ENCODE results near the gene ZNF18.

ZNF18 gene

GRCh38 chr17:12034538-12034937 lies 37.3 kb upstream of the ZNF18 start:
- no peak overlapping the region for H3K4me3 ChIP-seq (ENCODE audit: low read length)
- peaks cover 41% of the 10 kb centered on the region for H3K79me2 ChIP-seq (ENCODE audit: low read length)
- H3K4me2 ChIP-seq (ENCODE audit: low read depth, low read length) = no peak overlapping the region
- H3K9ac ChIP-seq (ENCODE audit: low read length) = no peak overlapping the region
- no peaks in the 10 kb centered on the region for H3F3A ChIP-seq (ENCODE audit: insufficient read depth, low read length)
- no peaks in the 10 kb centered on the region for H3K9me2 ChIP-seq (replicated peaks; ENCODE audit: insufficient read depth, low read length)
- DNase-seq = no peak
- H3K4me1 ChIP-seq (ENCODE audit: low read length) = no peaks in the 10 kb centered on the region
- no peak overlapping the region for H3K27ac ChIP-seq (ENCODE audit: low read length)
- no peaks in the 10 kb centered on the region for H4K20me1 ChIP-seq (ENCODE audit: insufficient read depth, low read length)
- no peaks in the 10 kb centered on the region for H3K36me3 ChIP-seq (replicated peaks; ENCODE audit: insufficient read depth, low read length)
- H3K9me3 ChIP-seq (replicated peaks; ENCODE audit: insufficient read depth, low read length) = no peaks in the 10 kb centered on the region
- H3K27me3 ChIP-seq (replicated peaks; ENCODE audit: insufficient read depth, low read length) = no peaks in the 10 kb centered on the region
- TF ChIP-seq CTCF (IDR thresholded peaks at IDR 0.05; ENCODE audit: low read length) = no peak
- TF ChIP-seq EZH2 (optimal IDR thresholded peaks at IDR 0.05; ENCODE audit: low read depth, low read length) = no peak
- TF ChIP-seq EZH2phosphoT487 (IDR thresholded peaks at IDR 0.05; ENCODE audit: low read length) = no peak
- no peak overlapping the region for H2AFZ ChIP-seq (ENCODE audit: low read length)

- H4K20me1 ChIP-seq (ENCODE audit: insufficient read depth, low read length) = 0 out of 2 replicates have a peak, but pooled peaks cover 4% of the 10 kb centered on the region
- no peaks in the 10 kb centered on the region for H3K9me2 ChIP-seq (replicated peaks; ENCODE audit: insufficient read depth, low read length)
- no peak for DNase-seq
- no peak overlapping the region for H3K4me2 ChIP-seq (ENCODE audit: low read depth, low read length)
- no peak overlapping the region for H3K9ac ChIP-seq (ENCODE audit: low read length)
- H3K79me2 ChIP-seq (ENCODE audit: low read length) = peaks cover 71% of the 10 kb centered on the region
- no peaks in the 10 kb centered on the region for H3K4me1 ChIP-seq (ENCODE audit: low read length)
- H3K4me3 ChIP-seq (ENCODE audit: low read length) = no peak overlapping the region
- no peaks in the 10 kb centered on the region for H3F3A ChIP-seq (ENCODE audit: insufficient read depth, low read length)
- H3K9me3 ChIP-seq (replicated peaks; ENCODE audit: insufficient read depth, low read length) = no peaks in the 10 kb centered on the region
- H2AFZ ChIP-seq (ENCODE audit: low read length) = no peak overlapping the region
- TF ChIP-seq EZH2 (optimal IDR thresholded peaks at IDR 0.05; ENCODE audit: low read depth, low read length) (no peak), CTCF (IDR thresholded peaks at IDR 0.05; ENCODE audit: low read length) (no peak), EZH2phosphoT487 (IDR thresholded peaks at IDR 0.05; ENCODE audit: low read length) (no peak)
- H3K27me3 ChIP-seq (replicated peaks; ENCODE audit: insufficient read depth, low read length) = no peaks in the 10 kb centered on the region
- no peak overlapping the region for H3K27ac ChIP-seq (ENCODE audit: low read length)
- no peaks in the 10 kb centered on the region for H3K36me3 ChIP-seq (replicated peaks; ENCODE audit: insufficient read depth, low read length)
Measured at GRCh38 chr17:12028611-12029010, 31.3 kb upstream of the ZNF18 start.

- Histone ChIP-seq H2AFZ (ENCODE audit: low read length) (no peak overlapping the region), H3K4me2 (ENCODE audit: low read depth, low read length) (no peak overlapping the region), H3K4me1 (ENCODE audit: low read length) (no peaks in the 10 kb centered on the region), H3K9me2 (replicated peaks; ENCODE audit: insufficient read depth, low read length) (no peaks in the 10 kb centered on the region), H4K20me1 (ENCODE audit: insufficient read depth, low read length) (0 out of 2 replicates have a peak, but pooled peaks cover 10% of the 10 kb centered on the region), H3K9ac (ENCODE audit: low read length) (no peak overlapping the region), H3K79me2 (ENCODE audit: low read length) (peaks cover 76% of the 10 kb centered on the region), H3K27ac (ENCODE audit: low read length) (no peak overlapping the region), H3K36me3 (replicated peaks; ENCODE audit: insufficient read depth, low read length) (no peaks in the 10 kb centered on the region), H3K27me3 (replicated peaks; ENCODE audit: insufficient read depth, low read length) (no peaks in the 10 kb centered on the region), H3K9me3 (replicated peaks; ENCODE audit: insufficient read depth, low read length) (no peaks in the 10 kb centered on the region), H3K4me3 (ENCODE audit: low read length) (no peak overlapping the region), H3F3A (ENCODE audit: insufficient read depth, low read length) (no peaks in the 10 kb centered on the region)
- no peak for TF ChIP-seq EZH2 (optimal IDR thresholded peaks at IDR 0.05; ENCODE audit: low read depth, low read length)
- no peak for TF ChIP-seq EZH2phosphoT487 (IDR thresholded peaks at IDR 0.05; ENCODE audit: low read length)
- TF ChIP-seq CTCF (IDR thresholded peaks at IDR 0.05; ENCODE audit: low read length) = no peak
- DNase-seq = no peak
Measured at GRCh38 chr17:12027658-12028057, 30.4 kb upstream of the ZNF18 start.

Measured in MM.1S (cell line).